Measurements from ENCODE around the gene TSPAN4.

Gene TSPAN4

DNA sequence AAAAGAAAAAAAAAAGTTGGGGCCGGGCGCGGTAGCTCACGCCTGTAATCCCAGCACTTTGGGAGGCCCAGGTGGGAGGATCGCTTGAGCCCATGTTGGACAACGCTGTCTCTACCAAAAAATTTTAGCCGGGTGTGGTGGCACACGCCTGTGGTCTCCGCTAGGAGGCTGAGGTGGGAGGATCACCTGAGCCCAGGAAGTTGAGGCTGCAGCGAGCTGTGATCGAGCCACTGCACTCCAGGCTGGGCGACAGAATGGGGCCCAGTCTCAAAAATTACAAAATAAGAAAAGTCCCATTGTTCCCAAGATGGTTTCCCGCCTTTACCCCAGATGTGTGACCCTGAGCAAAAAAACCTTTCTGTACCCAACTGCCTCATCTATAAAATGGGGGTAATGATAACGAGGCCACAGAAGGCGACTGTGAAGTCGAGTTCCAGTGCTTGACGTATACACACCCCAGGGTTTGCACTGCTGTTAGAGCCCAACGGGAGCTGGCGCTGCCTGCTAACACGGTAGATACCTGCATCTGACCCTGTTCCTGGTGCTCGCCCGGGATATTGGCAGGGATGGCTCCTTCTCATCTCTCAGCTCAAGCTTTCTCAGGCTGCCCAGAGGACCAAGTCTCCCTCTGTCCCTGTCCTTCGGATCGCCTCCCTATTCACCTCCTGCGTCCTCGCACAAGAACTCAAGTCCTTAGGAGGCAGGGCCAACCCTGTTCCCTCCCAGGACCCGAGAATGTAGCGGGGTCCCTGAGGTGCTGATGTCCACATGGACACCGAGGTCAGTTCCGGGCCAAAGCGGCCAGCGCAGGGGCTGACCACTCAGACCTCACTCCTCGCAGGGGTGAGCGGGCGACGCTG, 34.0 kb upstream of the TSPAN4 start:
- DNase-seq = no peak

DNA sequence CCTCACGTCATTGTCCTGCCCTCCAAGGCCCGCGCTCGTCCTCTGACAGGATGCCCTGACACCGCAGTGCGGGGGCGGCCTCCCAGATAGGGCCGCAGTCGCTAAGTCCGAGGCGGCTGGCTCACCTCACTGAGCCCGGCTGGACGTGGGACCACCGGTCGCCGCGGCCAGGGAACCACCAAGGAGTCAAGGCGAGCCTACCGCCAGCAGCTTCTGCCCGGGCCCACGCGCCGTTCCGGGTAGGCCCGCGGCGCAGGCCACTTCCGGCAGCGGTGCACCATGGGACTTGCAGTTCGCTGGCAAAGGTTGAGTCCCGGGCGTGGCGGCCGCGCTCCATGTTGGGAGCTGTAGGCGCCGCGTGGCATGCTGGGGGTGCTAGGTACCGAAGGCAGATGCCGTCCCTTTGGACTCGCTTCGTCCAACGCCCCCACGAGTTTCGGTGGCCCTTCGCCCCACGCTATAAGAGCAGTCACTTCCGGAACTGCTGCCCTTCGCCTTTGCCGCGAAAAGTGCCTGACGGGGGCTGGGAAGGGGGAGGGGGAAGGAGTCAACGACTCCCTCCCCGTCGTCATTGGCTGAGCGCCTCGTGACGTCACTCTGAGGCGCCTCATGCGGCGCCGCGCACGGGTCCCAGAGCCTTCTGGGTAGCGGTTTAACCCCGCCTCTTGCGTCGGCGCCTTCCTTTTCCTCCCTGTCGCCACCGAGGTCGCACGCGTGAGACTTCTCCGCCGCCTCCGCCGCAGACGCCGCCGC, 33.2 kb upstream of the TSPAN4 start, which contains the start of gene RPLP2:
TSS of gene RPLP2 (plus strand) at position 681 of the 753 bp plus-strand sequence. CDS start 268 bp downstream, outside the sequence.
- peak; percentile 98 for DNase-seq

DNA sequence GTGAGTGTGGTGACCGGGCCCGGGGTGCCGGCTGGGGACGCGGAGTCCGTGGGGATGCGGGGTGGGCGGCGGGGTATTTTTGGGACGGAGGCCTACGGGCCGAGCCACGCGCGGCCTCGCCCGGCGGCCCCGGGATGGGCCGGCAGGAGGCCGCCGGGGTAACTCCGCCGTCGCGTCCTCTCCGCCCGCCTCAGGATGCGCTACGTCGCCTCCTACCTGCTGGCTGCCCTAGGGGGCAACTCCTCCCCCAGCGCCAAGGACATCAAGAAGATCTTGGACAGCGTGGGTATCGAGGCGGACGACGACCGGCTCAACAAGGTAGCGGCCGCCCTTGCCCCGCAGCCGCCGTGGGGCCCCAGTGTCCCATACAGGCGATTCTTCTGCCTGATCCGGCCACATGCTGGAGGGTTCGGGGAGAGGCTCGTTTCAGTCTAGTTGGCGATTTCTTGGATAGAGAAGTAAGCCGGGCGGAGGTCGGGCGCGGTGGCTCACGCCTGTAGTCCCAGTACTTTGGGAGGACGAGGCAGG, 32.5 kb upstream of the TSPAN4 start:
- no peak for DNase-seq

DNA sequence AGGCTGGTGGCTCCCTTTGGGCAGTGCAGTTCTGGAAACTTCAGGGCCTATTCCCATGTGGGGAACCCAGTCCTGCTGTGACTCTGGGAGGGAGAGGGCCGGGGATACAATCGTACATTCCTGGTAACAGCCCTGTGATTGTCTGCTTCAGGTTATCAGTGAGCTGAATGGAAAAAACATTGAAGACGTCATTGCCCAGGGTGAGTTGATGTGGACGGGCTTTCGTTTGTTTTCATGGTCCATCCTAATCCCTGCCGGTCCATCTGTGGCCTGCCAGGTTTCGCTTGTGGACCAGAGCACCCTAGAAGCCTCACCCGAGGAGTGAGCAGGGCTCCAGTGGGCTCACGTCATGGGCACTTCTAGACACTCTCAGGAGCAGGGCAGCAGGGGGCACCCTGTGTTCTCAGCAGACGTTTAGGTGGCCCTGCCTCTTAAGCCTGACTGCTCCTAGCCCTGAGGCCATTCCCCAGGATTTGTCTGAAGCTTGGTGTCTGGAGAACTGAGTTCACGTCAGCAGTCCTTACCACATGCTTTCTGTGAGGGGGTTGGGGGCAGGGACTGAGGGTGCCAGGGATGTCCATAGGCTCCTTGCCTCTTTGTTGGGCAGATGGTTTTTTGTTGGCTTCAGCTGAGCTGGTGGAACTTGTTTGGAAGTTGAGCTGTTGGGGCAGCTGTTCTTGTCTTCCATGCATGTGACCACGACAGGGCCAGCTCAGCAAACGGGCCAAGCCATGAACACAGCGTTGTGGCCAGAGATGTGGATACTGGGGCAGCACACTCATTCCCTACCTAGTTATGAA, 31.0 kb upstream of the TSPAN4 start:
- no peak for DNase-seq

DNA sequence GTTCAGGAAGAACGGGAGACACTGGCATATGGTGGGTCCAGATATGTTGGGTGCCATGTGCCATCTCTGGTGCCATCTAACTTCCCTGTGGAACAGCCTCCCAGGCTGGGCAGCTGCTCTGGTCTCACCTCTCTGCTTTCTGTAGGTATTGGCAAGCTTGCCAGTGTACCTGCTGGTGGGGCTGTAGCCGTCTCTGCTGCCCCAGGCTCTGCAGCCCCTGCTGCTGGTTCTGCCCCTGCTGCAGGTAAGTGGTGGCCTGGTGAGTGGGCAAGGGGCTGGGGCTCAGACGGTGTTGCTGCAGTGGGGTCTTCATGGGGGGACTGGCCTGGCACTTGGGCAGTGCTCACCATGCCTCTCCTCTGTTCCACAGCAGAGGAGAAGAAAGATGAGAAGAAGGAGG, 30.3 kb upstream of the TSPAN4 start:
- no peak for DNase-seq

- no peak for DNase-seq
Measured at GRCh38 chr11:813072-813455, 29.6 kb upstream of the TSPAN4 start.

GRCh38 chr11:813456-814096, 29.1 kb upstream of the TSPAN4 start:
- no peak for DNase-seq

- DNase-seq = no peak
Measured at GRCh38 chr11:815675-816432, 26.8 kb upstream of the TSPAN4 start.

DNA sequence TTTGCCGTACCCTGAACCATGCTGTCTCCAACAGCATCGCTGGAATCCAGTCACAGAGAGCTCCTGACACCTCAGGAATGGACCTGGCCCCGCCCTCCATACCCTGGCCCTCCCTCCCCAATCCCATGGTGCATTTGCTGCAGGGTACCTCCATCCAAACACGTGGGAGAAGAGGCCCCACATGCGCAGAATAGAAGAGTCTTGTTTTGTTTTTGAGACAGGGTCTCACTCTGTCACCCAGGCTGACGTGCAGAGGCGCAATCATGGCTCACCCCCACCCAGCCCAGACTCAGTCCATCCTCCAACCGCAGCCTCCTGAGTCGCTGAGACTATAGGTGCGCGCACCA, 26.2 kb upstream of the TSPAN4 start:
- no peak for DNase-seq

- no peak for DNase-seq
Measured at GRCh38 chr11:818396-819128, 24.1 kb upstream of the TSPAN4 start, which contains the start of gene PNPLA2. Gene PNPLA2 (plus strand): TSS chr11:818914. CDS start chr11:819719, 805 bp downstream.

- peak; percentile 80 for DNase-seq
Measured at GRCh38 chr11:819129-819931, 23.3 kb upstream of the TSPAN4 start.

- DNase-seq = peak; percentile 51
Measured at GRCh38 chr11:819943-820649, 22.6 kb upstream of the TSPAN4 start.

DNA sequence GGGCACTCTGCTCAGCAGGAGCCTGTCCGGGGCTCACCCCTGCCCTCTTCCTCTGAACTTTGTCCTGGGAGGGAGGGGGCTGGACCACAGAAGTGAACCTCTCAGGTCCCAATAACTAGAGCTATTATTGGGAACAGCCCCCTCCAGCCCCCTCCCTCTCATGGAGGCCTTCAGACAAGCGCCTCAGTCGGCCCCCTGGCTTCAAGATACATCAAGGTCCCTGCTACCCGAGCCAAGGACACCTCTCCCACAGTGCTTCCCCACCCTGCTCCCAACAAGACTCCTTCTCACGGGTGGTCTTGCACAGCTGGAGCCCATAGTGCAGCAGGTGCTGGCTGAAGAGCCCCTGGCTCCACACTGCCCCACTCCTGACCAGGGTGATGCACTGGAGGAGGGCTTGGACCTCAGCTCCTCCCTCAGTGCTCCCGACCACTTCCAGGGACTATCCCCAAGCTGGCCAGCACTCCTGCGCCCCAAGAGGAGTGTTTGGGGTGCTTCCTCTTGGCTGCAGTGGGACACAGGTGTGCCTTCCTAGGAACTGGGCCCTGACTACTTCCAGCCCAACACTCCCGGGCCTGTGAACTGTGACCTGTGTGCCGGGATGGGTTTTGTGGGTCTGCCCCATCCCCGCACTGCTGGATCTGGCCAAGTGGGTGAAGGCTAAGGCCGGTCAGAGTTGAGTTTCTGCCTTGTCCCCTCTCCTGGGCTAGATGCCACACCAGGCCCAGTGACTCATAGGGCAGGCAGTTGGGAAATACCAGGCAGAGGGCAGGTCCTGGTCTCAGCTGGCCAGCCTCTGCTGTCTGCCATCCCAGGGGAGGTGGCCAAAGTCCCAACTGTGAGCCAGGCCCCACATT, 21.8 kb upstream of the TSPAN4 start:
- DNase-seq = no peak

- no peak for DNase-seq
Measured at GRCh38 chr11:821512-822371, 20.9 kb upstream of the TSPAN4 start.

- DNase-seq = no peak
Measured at GRCh38 chr11:823441-824291, 19.0 kb upstream of the TSPAN4 start.

DNA sequence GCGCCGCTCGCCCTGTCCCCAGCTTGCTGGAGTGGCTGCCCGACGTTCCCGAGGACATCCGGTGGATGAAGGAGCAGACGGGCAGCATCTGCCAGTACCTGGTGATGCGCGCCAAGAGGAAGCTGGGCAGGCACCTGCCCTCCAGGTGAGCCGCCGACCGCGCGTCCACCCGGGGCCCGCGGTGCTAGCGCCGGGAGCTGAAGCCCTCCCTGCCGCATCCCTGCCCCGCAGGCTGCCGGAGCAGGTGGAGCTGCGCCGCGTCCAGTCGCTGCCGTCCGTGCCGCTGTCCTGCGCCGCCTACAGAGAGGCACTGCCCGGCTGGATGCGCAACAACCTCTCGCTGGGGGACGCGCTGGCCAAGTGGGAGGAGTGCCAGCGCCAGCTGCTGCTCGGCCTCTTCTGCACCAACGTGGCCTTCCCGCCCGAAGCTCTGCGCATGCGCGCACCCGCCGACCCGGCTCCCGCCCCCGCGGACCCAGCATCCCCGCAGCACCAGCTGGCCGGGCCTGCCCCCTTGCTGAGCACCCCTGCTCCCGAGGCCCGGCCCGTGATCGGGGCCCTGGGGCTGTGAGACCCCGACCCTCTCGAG, 18.3 kb upstream of the TSPAN4 start:
- DNase-seq = peak; percentile 61
